ENCODE results near the gene PLEKHA7. TPM values are rescaled to one million over a fixed set of nuclear protein-coding genes. Genes with fewer than 3 reads are reported as not detected.

The PLEKHA7 gene
- total RNA-seq, 1 donor from 2014 or later, result 15.6 TPM

DNA sequence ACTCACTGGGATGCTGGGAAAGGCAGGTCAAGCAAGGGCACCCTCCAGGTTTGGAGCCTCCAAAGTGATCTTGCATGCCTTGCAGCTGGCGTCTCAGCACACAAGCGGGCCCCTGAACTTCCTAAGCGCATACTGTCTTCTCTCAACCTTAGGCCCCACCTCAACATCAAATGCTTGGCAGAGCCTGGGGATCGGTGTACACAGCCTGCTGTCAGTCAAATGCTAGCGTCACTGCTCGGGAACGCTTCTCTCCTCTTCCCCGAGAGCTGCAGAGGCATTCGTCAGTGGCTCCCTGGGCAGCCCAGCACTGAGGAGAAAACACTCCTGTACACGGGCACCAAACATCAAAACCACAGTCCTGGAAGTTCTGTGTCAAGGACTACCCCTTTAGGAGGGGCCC lies 150.8 kb downstream of the PLEKHA7 start:
- no peaks in the 10 kb centered on the region for H3K9me3 Mint-ChIP-seq (ENCODE audit: unreplicated experiment)
- no peak overlapping the region for H3K4me3 Mint-ChIP-seq (ENCODE audit: unreplicated experiment)
- no peak overlapping the region for H3K27ac Mint-ChIP-seq (ENCODE audit: unreplicated experiment)
- peaks cover 5% of the 10 kb centered on the region for H3K4me1 Mint-ChIP-seq (ENCODE audit: unreplicated experiment)
- H3K27me3 Mint-ChIP-seq (ENCODE audit: unreplicated experiment), result no peaks in the 10 kb centered on the region
- peaks cover 2% of the 10 kb centered on the region for H3K36me3 Mint-ChIP-seq (ENCODE audit: unreplicated experiment)
- DNase-seq (ENCODE audit: extremely low spot score, unreplicated experiment), result no peak
- TF ChIP-seq, protein P1, sequence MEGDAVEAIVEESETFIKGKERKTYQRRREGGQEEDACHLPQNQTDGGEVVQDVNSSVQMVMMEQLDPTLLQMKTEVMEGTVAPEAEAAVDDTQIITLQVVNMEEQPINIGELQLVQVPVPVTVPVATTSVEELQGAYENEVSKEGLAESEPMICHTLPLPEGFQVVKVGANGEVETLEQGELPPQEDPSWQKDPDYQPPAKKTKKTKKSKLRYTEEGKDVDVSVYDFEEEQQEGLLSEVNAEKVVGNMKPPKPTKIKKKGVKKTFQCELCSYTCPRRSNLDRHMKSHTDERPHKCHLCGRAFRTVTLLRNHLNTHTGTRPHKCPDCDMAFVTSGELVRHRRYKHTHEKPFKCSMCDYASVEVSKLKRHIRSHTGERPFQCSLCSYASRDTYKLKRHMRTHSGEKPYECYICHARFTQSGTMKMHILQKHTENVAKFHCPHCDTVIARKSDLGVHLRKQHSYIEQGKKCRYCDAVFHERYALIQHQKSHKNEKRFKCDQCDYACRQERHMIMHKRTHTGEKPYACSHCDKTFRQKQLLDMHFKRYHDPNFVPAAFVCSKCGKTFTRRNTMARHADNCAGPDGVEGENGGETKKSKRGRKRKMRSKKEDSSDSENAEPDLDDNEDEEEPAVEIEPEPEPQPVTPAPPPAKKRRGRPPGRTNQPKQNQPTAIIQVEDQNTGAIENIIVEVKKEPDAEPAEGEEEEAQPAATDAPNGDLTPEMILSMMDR (IDR thresholded peaks at IDR 0.05), result no peak

DNA sequence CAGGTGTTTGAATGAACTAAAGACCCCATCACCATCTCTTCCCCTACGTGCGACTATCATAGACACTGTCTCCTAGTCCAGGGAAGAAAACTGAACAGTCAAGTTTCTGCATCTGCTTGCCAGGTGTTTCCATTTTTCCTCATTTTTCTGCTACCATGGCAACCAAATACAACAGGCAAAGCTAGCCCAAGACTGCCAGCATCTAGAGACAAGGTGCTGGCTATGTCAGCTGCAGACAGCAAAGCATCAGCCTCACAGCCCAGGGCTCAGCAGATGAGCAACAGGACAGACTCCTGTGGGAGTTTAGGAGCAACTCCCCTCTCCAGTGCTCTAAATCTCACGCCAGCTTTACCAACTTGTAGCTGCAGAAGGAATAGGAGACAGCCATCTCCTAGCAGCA lies 151.5 kb downstream of the PLEKHA7 start:
- peaks cover 5% of the 10 kb centered on the region for H3K4me1 Mint-ChIP-seq (ENCODE audit: unreplicated experiment)
- no peaks in the 10 kb centered on the region for H3K36me3 Mint-ChIP-seq (ENCODE audit: unreplicated experiment)
- no peak overlapping the region for H3K27ac Mint-ChIP-seq (ENCODE audit: unreplicated experiment)
- DNase-seq (ENCODE audit: extremely low spot score, unreplicated experiment), result no peak
- TF ChIP-seq, protein P1 (IDR thresholded peaks at IDR 0.05), result no peak
- H3K9me3 Mint-ChIP-seq (ENCODE audit: unreplicated experiment), result no peaks in the 10 kb centered on the region
- no peaks in the 10 kb centered on the region for H3K27me3 Mint-ChIP-seq (ENCODE audit: unreplicated experiment)
- H3K4me3 Mint-ChIP-seq (ENCODE audit: unreplicated experiment), result no peak overlapping the region

DNA sequence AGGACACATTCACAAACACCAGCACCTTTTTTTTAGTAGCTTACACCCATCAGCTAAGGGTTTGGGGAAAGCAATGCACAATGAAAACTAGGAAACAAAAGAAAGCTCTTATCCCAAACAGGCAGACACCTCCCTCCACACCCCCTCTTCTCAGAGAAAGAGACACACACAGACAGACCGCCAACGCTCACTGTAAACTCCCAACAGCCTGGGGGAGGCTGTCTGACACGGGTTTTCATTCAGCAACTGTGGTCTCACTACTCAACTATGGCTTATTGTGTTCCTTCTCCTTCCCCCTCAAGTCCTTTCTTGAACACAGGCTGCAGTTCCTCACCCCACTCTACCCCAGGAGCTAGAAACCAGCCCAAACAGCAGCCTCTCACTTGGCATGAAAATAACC lies 152.4 kb downstream of the PLEKHA7 start:
- H3K27ac Mint-ChIP-seq (ENCODE audit: unreplicated experiment), result no peak overlapping the region
- no peaks in the 10 kb centered on the region for H3K36me3 Mint-ChIP-seq (ENCODE audit: unreplicated experiment)
- no peak overlapping the region for H3K4me3 Mint-ChIP-seq (ENCODE audit: unreplicated experiment)
- H3K9me3 Mint-ChIP-seq (ENCODE audit: unreplicated experiment), result no peaks in the 10 kb centered on the region
- no peaks in the 10 kb centered on the region for H3K27me3 Mint-ChIP-seq (ENCODE audit: unreplicated experiment)
- H3K4me1 Mint-ChIP-seq (ENCODE audit: unreplicated experiment), result peaks cover 5% of the 10 kb centered on the region
- TF ChIP-seq, protein P1 (IDR thresholded peaks at IDR 0.05), result no peak
- no peak for DNase-seq (ENCODE audit: extremely low spot score, unreplicated experiment)

GRCh38 chr11:16860617-16861016 lies 153.6 kb downstream of the PLEKHA7 start:
- TF ChIP-seq, protein P1 (IDR thresholded peaks at IDR 0.05), result no peak
- Mint-ChIP-seq H3K27ac (ENCODE audit: unreplicated experiment) (no peak overlapping the region), H3K4me3 (ENCODE audit: unreplicated experiment) (no peak overlapping the region), H3K27me3 (ENCODE audit: unreplicated experiment) (no peaks in the 10 kb centered on the region), H3K36me3 (ENCODE audit: unreplicated experiment) (no peaks in the 10 kb centered on the region), H3K9me3 (ENCODE audit: unreplicated experiment) (no peaks in the 10 kb centered on the region), H3K4me1 (ENCODE audit: unreplicated experiment) (peaks cover 5% of the 10 kb centered on the region)
- DNase-seq (ENCODE audit: extremely low spot score, unreplicated experiment), result no peak

GRCh38 chr11:16859651-16860050 lies 154.6 kb downstream of the PLEKHA7 start:
- no peak overlapping the region for H3K27ac Mint-ChIP-seq (ENCODE audit: unreplicated experiment)
- H3K27me3 Mint-ChIP-seq (ENCODE audit: unreplicated experiment), result no peaks in the 10 kb centered on the region
- H3K36me3 Mint-ChIP-seq (ENCODE audit: unreplicated experiment), result peaks cover 6% of the 10 kb centered on the region
- TF ChIP-seq, protein P1 (IDR thresholded peaks at IDR 0.05), result no peak
- peaks cover 5% of the 10 kb centered on the region for H3K4me1 Mint-ChIP-seq (ENCODE audit: unreplicated experiment)
- no peaks in the 10 kb centered on the region for H3K9me3 Mint-ChIP-seq (ENCODE audit: unreplicated experiment)
- DNase-seq (ENCODE audit: extremely low spot score, unreplicated experiment), result no peak
- H3K4me3 Mint-ChIP-seq (ENCODE audit: unreplicated experiment), result no peak overlapping the region
